ENCODE results near the gene MYH11. TPM values are rescaled to one million over a fixed set of nuclear protein-coding genes. Genes with fewer than 3 reads are reported as not detected.

MYH11 gene
- total RNA-seq, 1 donor from 2014 or later, result 102 TPM

- DNase-seq, result no peak
- H3K4me3 ChIP-seq, result no peak overlapping the region
- no peaks in the 10 kb centered on the region for H3K9me3 ChIP-seq
- H3K36me3 ChIP-seq, result no peaks in the 10 kb centered on the region
- ATAC-seq, result no peak
- no peak for TF ChIP-seq CTCF (IDR thresholded peaks at IDR 0.05)
- no peaks in the 10 kb centered on the region for H3K27me3 ChIP-seq (ENCODE audit: low read depth)
- intact Hi-C loops (cut with DNase I), result no loop called here
- no peak overlapping the region for H3K27ac ChIP-seq
- H3K4me1 ChIP-seq, result no peaks in the 10 kb centered on the region
These were observed 80.3 kb downstream of the MYH11 start for GRCh38 chr16:15776572-15776971.

- H3K4me1 ChIP-seq, result no peaks in the 10 kb centered on the region
- ATAC-seq (no peak), DNase-seq (no peak)
- H3K9me3 ChIP-seq, result no peaks in the 10 kb centered on the region
- no peaks in the 10 kb centered on the region for H3K27me3 ChIP-seq (ENCODE audit: low read depth)
- H3K4me3 ChIP-seq, result no peak overlapping the region
- H3K36me3 ChIP-seq, result no peaks in the 10 kb centered on the region
- intact Hi-C loops (cut with DNase I), result no loop called here
- no peak for TF ChIP-seq CTCF (IDR thresholded peaks at IDR 0.05)
- H3K27ac ChIP-seq, result no peak overlapping the region
These were observed 81.0 kb downstream of the MYH11 start for GRCh38 chr16:15775663-15776304.

- no peak for ATAC-seq
- H3K36me3 ChIP-seq, result no peaks in the 10 kb centered on the region
These were observed 81.6 kb downstream of the MYH11 start for GRCh38 chr16:15775209-15775608.

GRCh38 chr16:15773968-15774367 is 82.9 kb downstream of the MYH11 start:
- no peaks in the 10 kb centered on the region for H3K9me3 ChIP-seq
- H3K36me3 ChIP-seq, result no peaks in the 10 kb centered on the region
- DNase-seq (no peak), ATAC-seq (no peak)
- no peak for TF ChIP-seq CTCF (IDR thresholded peaks at IDR 0.05)
- intact Hi-C loops (cut with DNase I), result no loop called here
- H3K27me3 ChIP-seq (ENCODE audit: low read depth), result no peaks in the 10 kb centered on the region
- H3K27ac ChIP-seq, result no peak overlapping the region
- H3K4me1 ChIP-seq, result no peaks in the 10 kb centered on the region
- no peak overlapping the region for H3K4me3 ChIP-seq

More at GRCh38 chr16:15775209-15775608, 81.6 kb downstream of the MYH11 start:
- no peak for TF ChIP-seq CTCF (IDR thresholded peaks at IDR 0.05)
- H3K4me1 ChIP-seq, result no peaks in the 10 kb centered on the region
- no peaks in the 10 kb centered on the region for H3K9me3 ChIP-seq
- H3K27ac ChIP-seq, result no peak overlapping the region
- no peak overlapping the region for H3K4me3 ChIP-seq
- H3K27me3 ChIP-seq (ENCODE audit: low read depth), result no peaks in the 10 kb centered on the region
- intact Hi-C loops (cut with DNase I), result no loop called here
- DNase-seq, result no peak

- no peak for TF ChIP-seq CTCF (IDR thresholded peaks at IDR 0.05)
- Histone ChIP-seq H3K36me3 (no peaks in the 10 kb centered on the region), H3K27me3 (ENCODE audit: low read depth) (no peaks in the 10 kb centered on the region), H3K4me1 (no peaks in the 10 kb centered on the region), H3K9me3 (no peaks in the 10 kb centered on the region), H3K4me3 (no peak overlapping the region), H3K27ac (no peak overlapping the region)
- no peak for DNase-seq
- ATAC-seq, result no peak
- intact Hi-C loops (cut with DNase I), result no loop called here
These were observed 84.1 kb downstream of the MYH11 start for GRCh38 chr16:15772579-15773293.
